GM18951 (cell line): ENCODE measurements around the gene PADI6.

ENCODE experiments used
- POLR2A ChIP-seq: IDR thresholded peaks from 4 replicates; pipeline ENCODE4 v1.6.1; 2011; ENCODE audit warnings: mild to moderate bottlenecking; ENCODE audit not compliant: insufficient read length, insufficient read depth; ENCODE audit errors: extremely low read depth
- in situ Hi-C: fragments of 300-500 bp; cut with MboI; formaldehyde crosslinking; loops from one replicate; pipeline ENCODE4 v1.12.0; 2022; ENCODE audit warnings: low sequenced_read_pairs, mixed read lengths, inconsistent platforms; ENCODE audit not compliant: unreplicated experiment

PADI6 gene

GRCh38 chr1:17438318-17439249, 66.6 kb downstream of the PADI6 start:
- peak; percentile 68 for TF ChIP-seq POLR2A

GRCh38 chr1:17439250-17440073, 67.5 kb downstream of the PADI6 start, which contains the start of gene RCC2:
RCC2 (minus strand) TSS chr1:17439677; CDS start chr1:17438514, 1,163 bp downstream.
- in situ Hi-C loops, result no loop called here
- TF ChIP-seq POLR2A, result peak; percentile 62

More at GRCh38 chr1:17438318-17439249, 66.6 kb downstream of the PADI6 start:
- in situ Hi-C loops, result no loop called here

GRCh38 chr1:17440074-17440826, 68.3 kb downstream of the PADI6 start:
- no peak for TF ChIP-seq POLR2A
- in situ Hi-C loops, result no loop called here

GRCh38 chr1:17440827-17441168, 68.8 kb downstream of the PADI6 start:
- no peak for TF ChIP-seq POLR2A
- in situ Hi-C loops, result no loop called here

- in situ Hi-C loops, result no loop called here
- no peak for TF ChIP-seq POLR2A
Observed at GRCh38 chr1:17441265-17441992, 69.4 kb downstream of the PADI6 start.

- TF ChIP-seq POLR2A, result no peak
- in situ Hi-C loops, result no loop called here
Observed at GRCh38 chr1:17441993-17442357, 70.0 kb downstream of the PADI6 start.

- in situ Hi-C loops, result no loop called here
- TF ChIP-seq POLR2A, result no peak
Observed at GRCh38 chr1:17442841-17443240, 70.8 kb downstream of the PADI6 start.

GRCh38 chr1:17447501-17447992, 75.6 kb downstream of the PADI6 start:
- no peak for TF ChIP-seq POLR2A
- in situ Hi-C loops, result no loop called here
